Measurements from ENCODE around the gene SP6.

DNA sequence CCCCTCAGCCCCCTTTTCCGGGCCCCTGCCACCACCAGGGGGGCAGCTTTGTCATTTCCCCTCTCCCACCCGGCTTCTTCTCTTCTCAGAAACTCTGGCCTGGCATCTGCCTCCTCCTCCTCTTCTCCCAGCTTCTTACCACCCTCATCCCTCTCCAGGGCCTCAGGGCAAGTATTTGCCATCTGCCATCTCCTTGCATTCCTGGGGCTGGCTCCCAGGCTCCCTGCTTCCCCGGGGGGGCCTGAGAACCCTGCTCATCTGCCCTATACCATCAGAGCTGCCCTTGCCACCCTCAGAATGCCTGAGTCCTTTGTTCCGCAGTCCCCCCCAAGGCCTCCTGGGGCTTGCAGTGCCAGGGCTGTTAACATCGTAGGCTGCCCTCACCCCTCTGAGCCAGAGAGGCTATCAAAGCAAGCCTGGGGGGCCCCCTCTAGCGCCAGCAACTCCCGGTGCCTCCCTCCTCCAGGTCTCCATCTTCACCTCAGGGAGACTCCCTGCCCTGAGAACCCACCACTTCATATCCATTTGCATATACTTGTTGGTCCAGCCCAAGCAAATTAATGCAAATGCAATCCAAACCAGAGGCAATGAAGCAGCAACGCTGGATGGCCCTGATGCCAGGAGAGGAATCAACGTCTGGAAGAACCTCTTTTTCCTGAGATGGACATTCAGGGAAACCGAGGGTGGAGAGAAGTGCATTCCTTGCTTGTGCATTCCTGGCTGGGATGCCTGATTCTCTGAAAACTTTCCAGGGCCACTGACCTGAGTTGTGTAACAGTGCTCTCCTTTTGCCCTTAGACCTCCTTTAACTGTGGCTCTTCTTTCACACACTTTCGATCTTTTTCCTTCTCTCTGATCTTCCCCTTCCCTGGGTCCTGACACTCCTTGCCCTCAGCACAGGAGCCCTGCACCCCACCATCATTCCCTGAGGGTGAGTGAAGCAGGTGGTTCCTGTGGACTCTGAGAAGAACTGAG lies 24.3 kb upstream of the SP6 start:
- TF ChIP-seq, protein P1, sequence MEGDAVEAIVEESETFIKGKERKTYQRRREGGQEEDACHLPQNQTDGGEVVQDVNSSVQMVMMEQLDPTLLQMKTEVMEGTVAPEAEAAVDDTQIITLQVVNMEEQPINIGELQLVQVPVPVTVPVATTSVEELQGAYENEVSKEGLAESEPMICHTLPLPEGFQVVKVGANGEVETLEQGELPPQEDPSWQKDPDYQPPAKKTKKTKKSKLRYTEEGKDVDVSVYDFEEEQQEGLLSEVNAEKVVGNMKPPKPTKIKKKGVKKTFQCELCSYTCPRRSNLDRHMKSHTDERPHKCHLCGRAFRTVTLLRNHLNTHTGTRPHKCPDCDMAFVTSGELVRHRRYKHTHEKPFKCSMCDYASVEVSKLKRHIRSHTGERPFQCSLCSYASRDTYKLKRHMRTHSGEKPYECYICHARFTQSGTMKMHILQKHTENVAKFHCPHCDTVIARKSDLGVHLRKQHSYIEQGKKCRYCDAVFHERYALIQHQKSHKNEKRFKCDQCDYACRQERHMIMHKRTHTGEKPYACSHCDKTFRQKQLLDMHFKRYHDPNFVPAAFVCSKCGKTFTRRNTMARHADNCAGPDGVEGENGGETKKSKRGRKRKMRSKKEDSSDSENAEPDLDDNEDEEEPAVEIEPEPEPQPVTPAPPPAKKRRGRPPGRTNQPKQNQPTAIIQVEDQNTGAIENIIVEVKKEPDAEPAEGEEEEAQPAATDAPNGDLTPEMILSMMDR (IDR thresholded peaks at IDR 0.05), result no peak
- TF ChIP-seq ZFX (IDR thresholded peaks at IDR 0.05; ENCODE audit: borderline replicate concordance), result no peak
